HUES6 (cell line): ENCODE results near the gene HYDIN.

Experiments used
- H3K27ac ChIP-seq: 2 replicates; pipeline ENCODE4 v1.7.0; 2013; ENCODE audit warnings: low read depth, mild to moderate bottlenecking, low read length, inconsistent platforms
- H3K27me3 ChIP-seq: 2 replicates; pipeline ENCODE4 v1.6.1; 2013; ENCODE audit warnings: low read length; ENCODE audit not compliant: control insufficient read depth, insufficient read depth
- H3K36me3 ChIP-seq: 2 replicates; pipeline ENCODE4 v1.6.1; 2013; ENCODE audit warnings: low read length; ENCODE audit not compliant: control insufficient read depth, insufficient read depth
- H3K4me1 ChIP-seq: 2 replicates; pipeline ENCODE4 v1.6.1; 2013; ENCODE audit warnings: low read length; ENCODE audit not compliant: control insufficient read depth, insufficient read depth
- H3K4me3 ChIP-seq: 2 replicates; pipeline ENCODE4 v1.5.1; 2013; ENCODE audit warnings: low read depth, low read length
- H3K9ac ChIP-seq: one replicate; pipeline ENCODE4 v1.6.1; 2013; ENCODE audit warnings: mild to moderate bottlenecking, low read length
- H3K9me3 ChIP-seq: 2 replicates; pipeline ENCODE4 v1.6.1; 2013; ENCODE audit warnings: low read depth, low read length; ENCODE audit not compliant: control insufficient read depth, insufficient read depth

HYDIN gene

DNA sequence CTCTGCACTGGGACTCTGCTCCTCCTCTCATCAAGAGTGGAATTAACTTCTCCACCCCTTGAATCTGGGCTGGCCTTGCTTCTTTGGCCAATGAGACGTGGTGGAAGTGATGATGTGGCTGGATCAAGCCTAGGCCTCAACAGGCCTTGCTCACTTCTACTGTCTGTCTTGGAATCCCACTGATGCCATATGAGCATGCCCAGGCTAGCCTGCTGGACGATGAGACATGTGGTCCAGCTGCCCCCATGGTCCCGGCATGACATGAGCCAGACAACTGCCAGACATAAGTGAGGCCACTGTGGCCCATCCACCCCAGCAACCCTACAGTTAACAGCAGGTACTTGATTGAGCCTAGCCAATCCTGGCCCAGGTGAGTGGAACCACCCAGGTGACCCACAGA is 448.3 kb downstream of the HYDIN start:
- Histone ChIP-seq H3K27me3 (no peaks in the 10 kb centered on the region), H3K9ac (no peak overlapping the region), H3K36me3 (peaks cover 73% of the 10 kb centered on the region), H3K4me3 (no peak overlapping the region), H3K9me3 (peaks cover 6% of the 10 kb centered on the region; the same call in 1 of the 2 replicates), H3K27ac (no peak overlapping the region), H3K4me1 (no peaks in the 10 kb centered on the region; the same call in 1 of the 2 replicates)

DNA sequence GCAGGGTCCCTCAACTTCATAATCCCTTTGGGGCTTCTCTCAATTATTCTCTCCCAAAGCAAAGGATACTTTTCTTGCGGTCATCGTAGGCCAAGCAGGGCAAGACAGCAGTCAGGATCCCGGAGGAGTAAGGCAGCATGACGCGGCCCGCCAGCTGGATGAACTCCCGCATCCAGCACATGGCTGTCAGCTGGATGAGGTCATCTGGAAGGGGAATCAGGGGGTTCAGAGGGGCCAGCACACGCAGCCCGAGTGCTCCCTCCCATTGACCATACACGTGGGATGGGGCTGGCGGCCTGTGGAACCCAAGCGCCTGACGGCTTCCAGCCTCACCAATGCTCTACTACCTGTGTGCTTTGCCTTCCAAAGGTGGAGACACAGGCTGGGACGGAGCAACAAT is 448.7 kb downstream of the HYDIN start:
- H3K9ac ChIP-seq = no peak overlapping the region
- peaks cover 74% of the 10 kb centered on the region for H3K36me3 ChIP-seq

DNA sequence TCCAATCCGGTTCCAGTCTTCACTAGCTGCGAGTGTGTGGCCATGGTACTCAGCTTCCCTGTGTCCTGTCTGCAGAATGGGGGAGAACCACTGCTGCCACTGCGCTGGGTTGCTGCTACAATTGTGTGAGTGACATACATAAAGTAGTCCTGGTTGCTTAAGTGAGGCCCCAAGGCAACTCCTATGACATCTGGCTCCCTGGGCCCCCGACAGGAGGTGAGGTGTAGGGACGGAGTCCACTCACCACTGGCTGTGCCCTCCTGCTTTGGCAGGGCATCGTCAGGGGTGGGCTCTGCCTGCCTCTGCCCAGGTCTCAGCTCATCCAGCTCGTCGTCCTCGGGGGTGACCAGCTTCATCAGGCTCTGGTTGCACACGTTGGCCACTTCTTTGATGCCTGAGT is 450.0 kb downstream of the HYDIN start:
- Histone ChIP-seq H3K9ac (no peak overlapping the region), H3K9me3 (peaks cover 6% of the 10 kb centered on the region; the same call in 1 of the 2 replicates), H3K36me3 (peaks cover 64% of the 10 kb centered on the region), H3K27me3 (no peaks in the 10 kb centered on the region), H3K4me3 (no peak overlapping the region), H3K27ac (no peak overlapping the region), H3K4me1 (no peaks in the 10 kb centered on the region; the same call in 1 of the 2 replicates)

More for the DNA sequence above, 448.7 kb downstream of the HYDIN start:
- Histone ChIP-seq H3K27me3 (no peaks in the 10 kb centered on the region), H3K4me1 (no peaks in the 10 kb centered on the region; the same call in 1 of the 2 replicates), H3K27ac (no peak overlapping the region), H3K9me3 (peaks cover 6% of the 10 kb centered on the region; the same call in 1 of the 2 replicates), H3K4me3 (no peak overlapping the region)

DNA sequence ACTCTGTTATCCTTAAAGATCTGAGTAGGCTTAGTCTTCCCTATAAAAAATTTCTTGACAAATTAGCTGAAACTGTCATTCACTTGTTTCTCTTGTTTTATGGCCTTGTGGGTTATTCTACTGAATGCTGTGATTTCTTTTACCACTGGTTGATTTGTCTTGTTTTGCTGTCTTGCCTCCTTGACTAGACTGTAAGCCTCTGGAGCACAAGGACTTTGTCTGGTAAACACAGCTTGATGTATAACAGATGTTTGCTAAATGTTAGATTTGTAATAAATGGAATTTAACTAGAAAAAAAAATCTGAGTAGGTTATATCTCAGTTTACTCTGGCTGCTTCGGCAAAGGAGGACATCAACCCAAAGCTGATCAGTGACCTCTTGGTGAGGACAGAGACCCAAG is 451.2 kb downstream of the HYDIN start:
- no peaks in the 10 kb centered on the region for H3K27me3 ChIP-seq
- H3K36me3 ChIP-seq = peaks cover 52% of the 10 kb centered on the region
- peaks cover 6% of the 10 kb centered on the region; the same call in 1 of the 2 replicates for H3K9me3 ChIP-seq
- H3K9ac ChIP-seq = no peak overlapping the region
- no peak overlapping the region for H3K4me3 ChIP-seq
- no peaks in the 10 kb centered on the region; the same call in 1 of the 2 replicates for H3K4me1 ChIP-seq
- H3K27ac ChIP-seq = no peak overlapping the region

DNA sequence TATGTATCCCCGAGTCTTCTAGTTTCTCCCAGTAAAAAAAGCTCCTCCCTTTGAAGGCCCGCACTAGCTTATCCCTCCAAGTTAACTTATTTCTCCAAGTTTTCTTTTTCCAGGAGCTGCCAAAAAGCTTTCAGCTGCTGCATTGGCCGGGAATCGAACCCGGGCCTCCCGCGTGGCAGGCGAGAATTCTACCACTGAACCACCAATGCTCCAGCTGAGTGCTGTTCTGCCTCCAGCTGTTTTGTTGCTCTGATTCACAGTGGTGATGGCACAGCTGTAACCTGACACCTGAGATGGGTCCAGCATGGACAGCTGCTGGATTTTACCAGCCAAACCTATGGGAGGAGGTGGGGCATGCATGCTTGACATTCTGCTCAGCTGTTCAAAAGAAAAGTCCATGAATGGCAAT is 451.6 kb downstream of the HYDIN start:
- H3K9ac ChIP-seq = no peak overlapping the region
- no peaks in the 10 kb centered on the region; the same call in 1 of the 2 replicates for H3K4me1 ChIP-seq
- H3K4me3 ChIP-seq = no peak overlapping the region
- no peak overlapping the region for H3K27ac ChIP-seq
- peaks cover 6% of the 10 kb centered on the region; the same call in 1 of the 2 replicates for H3K9me3 ChIP-seq
- no peaks in the 10 kb centered on the region for H3K27me3 ChIP-seq
- peaks cover 52% of the 10 kb centered on the region for H3K36me3 ChIP-seq

DNA sequence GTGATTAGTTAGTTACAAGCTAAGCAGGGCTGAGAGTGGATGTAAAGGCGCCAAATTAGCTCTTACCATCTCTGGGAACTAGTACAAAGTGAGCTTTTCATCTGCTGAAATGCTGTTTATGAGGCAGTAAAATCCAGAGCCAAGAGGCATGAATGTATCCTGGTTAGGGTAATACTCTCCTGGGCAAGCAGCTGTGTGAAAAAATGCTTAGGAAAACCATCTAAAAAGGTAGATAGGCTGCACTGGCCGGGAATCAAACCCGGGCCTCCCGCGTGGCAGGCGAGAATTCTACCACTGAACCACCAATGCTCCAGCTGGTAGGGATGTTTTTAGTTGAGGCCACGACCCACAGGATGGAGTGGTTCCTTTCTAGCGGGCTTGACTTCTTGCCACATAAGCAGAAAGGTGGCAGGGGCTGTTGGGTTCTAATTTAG is 452.5 kb downstream of the HYDIN start:
- Histone ChIP-seq H3K36me3 (peaks cover 46% of the 10 kb centered on the region), H3K4me1 (no peaks in the 10 kb centered on the region; the same call in 1 of the 2 replicates), H3K27me3 (no peaks in the 10 kb centered on the region), H3K9ac (no peak overlapping the region), H3K9me3 (peaks cover 6% of the 10 kb centered on the region; the same call in 1 of the 2 replicates), H3K27ac (no peak overlapping the region), H3K4me3 (no peak overlapping the region)

DNA sequence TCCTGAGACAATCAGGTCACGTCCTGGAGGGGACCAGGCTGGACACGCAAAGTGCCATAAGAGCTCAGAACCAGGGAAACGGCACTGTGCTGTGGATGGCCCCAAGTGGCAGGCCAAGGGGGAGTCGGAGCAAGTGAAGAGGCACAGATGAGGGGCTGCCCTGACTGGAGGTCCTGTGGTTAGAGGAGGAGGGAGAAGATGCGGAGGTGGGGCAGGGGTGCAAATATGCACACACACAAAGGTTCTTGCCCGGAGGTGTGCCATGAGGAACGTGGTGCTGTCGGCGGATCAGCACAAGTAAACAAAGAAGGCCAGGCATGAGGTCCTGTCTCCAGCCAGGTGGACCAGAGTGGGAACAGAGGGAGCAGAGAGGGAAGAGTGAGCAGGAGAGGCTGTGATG is 453.0 kb downstream of the HYDIN start:
- no peak overlapping the region for H3K4me3 ChIP-seq
- H3K27me3 ChIP-seq = no peaks in the 10 kb centered on the region
- no peak overlapping the region for H3K9ac ChIP-seq
- no peaks in the 10 kb centered on the region; the same call in 1 of the 2 replicates for H3K4me1 ChIP-seq
- no peak overlapping the region for H3K27ac ChIP-seq
- peaks cover 46% of the 10 kb centered on the region for H3K36me3 ChIP-seq
- H3K9me3 ChIP-seq = peaks cover 6% of the 10 kb centered on the region; the same call in 1 of the 2 replicates

DNA sequence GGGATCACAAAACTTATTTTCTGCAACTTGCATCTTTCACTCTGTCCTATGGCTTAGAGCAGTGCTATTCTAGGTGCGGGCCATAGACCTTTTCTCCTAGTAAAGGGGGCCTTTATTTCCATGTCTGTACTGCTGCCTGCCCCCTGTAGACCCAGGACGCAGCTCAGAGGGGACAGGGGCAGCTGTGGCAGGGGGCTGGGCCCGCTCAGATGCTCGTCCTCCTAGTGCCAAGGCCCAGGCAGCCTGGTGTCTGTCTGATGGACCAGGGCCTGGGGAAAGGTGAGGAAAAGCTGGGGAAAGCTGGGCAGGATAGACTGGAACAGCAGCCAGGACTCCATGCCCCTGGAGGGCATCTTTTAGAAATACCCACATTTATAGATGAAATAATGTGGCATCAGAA is 455.1 kb downstream of the HYDIN start:
- no peaks in the 10 kb centered on the region; the same call in 1 of the 2 replicates for H3K4me1 ChIP-seq
- no peak overlapping the region for H3K27ac ChIP-seq
- no peak overlapping the region for H3K9ac ChIP-seq
- H3K36me3 ChIP-seq = peaks cover 35% of the 10 kb centered on the region
- H3K27me3 ChIP-seq = no peaks in the 10 kb centered on the region
- no peak overlapping the region for H3K4me3 ChIP-seq
- no peaks in the 10 kb centered on the region for H3K9me3 ChIP-seq

DNA sequence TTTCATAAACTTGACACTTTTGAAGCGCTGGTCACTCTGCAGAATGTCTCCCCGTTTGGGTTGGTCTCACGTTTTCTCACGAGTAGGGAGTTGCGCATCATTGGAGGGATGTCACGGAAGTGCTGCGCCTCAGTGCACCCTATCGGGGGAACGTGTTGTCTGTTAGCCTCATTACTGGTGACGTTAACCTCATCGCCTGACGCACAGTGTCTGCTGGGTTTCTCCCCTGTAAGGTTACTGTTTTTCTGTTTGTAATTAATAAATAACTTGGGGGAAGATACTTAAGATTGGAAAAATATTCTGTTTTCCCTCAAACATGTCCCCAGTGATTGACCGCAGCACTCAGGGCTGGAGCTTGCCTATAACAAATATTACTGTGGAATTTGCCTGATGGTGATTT is 456.3 kb downstream of the HYDIN start:
- peaks cover 32% of the 10 kb centered on the region for H3K36me3 ChIP-seq
- H3K4me3 ChIP-seq = no peak overlapping the region
- no peaks in the 10 kb centered on the region for H3K27me3 ChIP-seq
- no peak overlapping the region for H3K9ac ChIP-seq
- no peaks in the 10 kb centered on the region; the same call in 1 of the 2 replicates for H3K4me1 ChIP-seq
- no peak overlapping the region for H3K27ac ChIP-seq
- no peaks in the 10 kb centered on the region for H3K9me3 ChIP-seq

DNA sequence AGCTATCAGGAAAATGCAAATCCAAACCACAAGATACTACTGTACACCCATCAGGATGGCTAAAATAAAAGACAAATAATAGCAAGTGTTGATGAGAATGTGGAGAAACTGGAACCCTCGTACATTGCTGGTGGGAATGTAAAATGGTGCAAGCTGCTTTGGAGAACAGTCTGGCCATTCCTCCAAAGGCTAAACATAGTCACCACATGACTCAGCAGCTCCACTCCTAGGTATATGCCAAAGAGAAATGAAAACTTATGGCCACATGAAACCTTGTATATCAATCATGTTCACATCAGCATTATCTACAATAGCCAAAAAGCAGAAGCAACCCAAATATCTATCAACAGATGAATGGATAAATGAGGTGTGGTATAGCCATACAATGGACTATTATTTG is 458.0 kb downstream of the HYDIN start:
- no peak overlapping the region for H3K4me3 ChIP-seq
- no peak overlapping the region for H3K9ac ChIP-seq
- H3K27ac ChIP-seq = no peak overlapping the region
- H3K36me3 ChIP-seq = peaks cover 34% of the 10 kb centered on the region
- no peaks in the 10 kb centered on the region for H3K27me3 ChIP-seq
- H3K9me3 ChIP-seq = no peaks in the 10 kb centered on the region
- H3K4me1 ChIP-seq = no peaks in the 10 kb centered on the region

DNA sequence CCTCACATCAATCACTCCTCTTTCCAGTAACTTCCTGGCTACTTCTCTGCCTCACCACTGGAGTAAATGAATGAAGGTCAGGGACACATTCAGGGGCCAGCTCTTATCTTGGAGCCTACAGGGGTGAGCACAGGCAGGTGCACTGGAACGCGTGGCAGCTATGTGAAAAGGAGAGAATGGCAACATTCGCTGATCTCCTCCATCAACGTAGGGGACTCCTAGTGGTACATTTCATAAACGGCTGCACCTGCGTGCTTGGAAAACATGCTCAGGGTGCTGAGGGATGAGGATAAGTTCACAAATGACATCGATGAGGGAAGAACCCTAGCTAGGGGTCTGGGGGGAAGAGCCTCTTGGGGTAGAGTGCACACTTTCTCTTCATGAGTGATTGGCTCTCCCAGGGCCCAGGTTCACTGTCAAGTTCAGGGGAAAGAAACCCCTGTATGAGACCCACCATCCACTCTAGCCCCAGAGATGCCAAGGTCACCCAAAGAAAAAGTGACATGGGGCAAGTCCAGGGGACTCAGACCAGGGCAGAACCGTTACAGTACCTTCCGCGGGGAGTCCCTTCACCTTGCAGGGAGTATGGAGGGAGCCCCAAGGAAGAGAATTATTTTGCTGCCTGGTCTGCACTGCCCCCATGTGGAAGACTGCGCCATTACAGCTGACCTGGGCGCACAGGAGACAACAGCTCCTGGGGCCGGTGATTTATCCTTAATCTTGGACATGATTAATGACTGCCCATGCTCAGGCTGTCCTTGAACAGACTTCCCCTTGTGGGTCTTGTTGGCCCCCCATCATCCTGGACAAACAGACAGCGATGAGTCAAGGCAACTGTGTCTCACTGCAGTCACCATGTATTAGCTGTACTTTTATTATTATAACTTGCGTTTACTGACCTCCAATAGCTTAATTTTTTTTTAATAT is 459.6 kb downstream of the HYDIN start:
- H3K36me3 ChIP-seq = peaks cover 36% of the 10 kb centered on the region

More for the DNA sequence above, 459.6 kb downstream of the HYDIN start:
- Histone ChIP-seq H3K4me1 (no peaks in the 10 kb centered on the region), H3K9ac (no peak overlapping the region), H3K4me3 (no peak overlapping the region), H3K27me3 (no peaks in the 10 kb centered on the region), H3K27ac (no peak overlapping the region), H3K9me3 (no peaks in the 10 kb centered on the region)
